Peyer's patch (tissue), 4 donors: ENCODE results near the gene DLL3. TPM values are rescaled to one million over a fixed set of nuclear protein-coding genes. Genes with fewer than 3 reads are reported as not detected.

ENCODE experiments used
- DNase-seq, 3 donors: peaks; one replicate each; pipeline ENCODE4 v3.0.0-alpha.2; 2017 to 2019
- H3K27ac ChIP-seq, 4 donors: fragments of 200-600 bp; sonication (generic); one replicate each; pipeline ENCODE4 v1.5.1; 2016 to 2019
- H3K27me3 ChIP-seq, 2 donors: fragments of 200-600 bp; sonication (generic); one replicate each; pipeline ENCODE4 v1.5.1; 2019
- H3K36me3 ChIP-seq, 3 donors: fragments of 200-600 bp; sonication (generic); one replicate each; pipeline ENCODE4 v1.5.1; 2016 to 2019
- H3K4me1 ChIP-seq, 4 donors: fragments of 200-600 bp; sonication (generic); one replicate each; pipeline ENCODE4 v1.5.1; 2016 to 2019
- H3K4me3 ChIP-seq, 4 donors: fragments of 200-600 bp; sonication (generic); 1 replicate in 3 of 4; 2 replicates in 1 of 4; pipeline ENCODE4 v1.5.1; 2016 to 2019; ENCODE audit warnings: mild to moderate bottlenecking in 1 of 4
- H3K9me3 ChIP-seq, 4 donors: fragments of 200-600 bp; sonication (generic); one replicate each; pipeline ENCODE4 v1.5.1; 2016 to 2019; ENCODE audit warnings: mild to moderate bottlenecking in 1 of 4
- CTCF ChIP-seq, 6 experiments: fragments of 450-650 bp in 4 of 6; fragments of 200-600 bp in 2 of 6; sonication (generic) in 1 of 6; IDR thresholded peaks; one replicate each; pipeline ENCODE4 v1.5.1; 2017 to 2019; ENCODE audit warnings: antibody characterized with exemption in 6 of 6, mild to moderate bottlenecking in 3 of 6, moderate library complexity in 1 of 6
- POLR2A ChIP-seq, 2 donors: fragments of 450-650 bp; IDR thresholded peaks; one replicate each; pipeline ENCODE4 v1.5.1; 2017; ENCODE audit warnings: antibody characterized with exemption in 2 of 2, mild to moderate bottlenecking in 2 of 2, moderate library complexity in 2 of 2
- total RNA-seq, 4 donors: library from RNA; depleted of rRNA; stranded (reverse); fragments of >200 nt; gene quantifications; one replicate each; pipeline ENCODE4 v1.1.0, GENCODE V29; 2016

Gene DLL3
- total RNA-seq, 4 donors from 2014 or later = 0.47 to 0.67 TPM; not detected in 2

- no peak overlapping the region for H3K4me3 ChIP-seq
- DNase-seq = no peak
- peaks cover 0 to 6% (median 0%) of the 10 kb centered on the region in 4 donors for H3K4me1 ChIP-seq
- H3K36me3 ChIP-seq = no peaks in the 10 kb centered on the region
- H3K27me3 ChIP-seq = no peaks in the 10 kb centered on the region
- TF ChIP-seq CTCF (IDR thresholded peaks at IDR 0.05) (no peak), POLR2A (IDR thresholded peaks at IDR 0.05) (no peak)
- no peak overlapping the region for H3K27ac ChIP-seq
- H3K9me3 ChIP-seq = no peaks in the 10 kb centered on the region
Measured at GRCh38 chr19:39550197-39550596, 51.5 kb downstream of the DLL3 start.

GRCh38 chr19:39553082-39553652 is 54.4 kb downstream of the DLL3 start:
- no peaks in the 10 kb centered on the region for H3K27me3 ChIP-seq

GRCh38 chr19:39554701-39555311 is 56.1 kb downstream of the DLL3 start:
- no peaks in the 10 kb centered on the region for H3K9me3 ChIP-seq
- TF ChIP-seq POLR2A (IDR thresholded peaks at IDR 0.05) = no peak
- no peak for TF ChIP-seq CTCF (IDR thresholded peaks at IDR 0.05)

More at GRCh38 chr19:39553082-39553652, 54.4 kb downstream of the DLL3 start:
- no peaks in the 10 kb centered on the region for H3K9me3 ChIP-seq
- no peak for DNase-seq
- TF ChIP-seq CTCF (IDR thresholded peaks at IDR 0.05) (no peak), POLR2A (IDR thresholded peaks at IDR 0.05) (no peak)
- no peak overlapping the region for H3K27ac ChIP-seq
- no peaks in the 10 kb centered on the region for H3K36me3 ChIP-seq
- H3K4me1 ChIP-seq = peaks cover 0 to 10% (median 0%) of the 10 kb centered on the region in 4 donors
- H3K4me3 ChIP-seq = no peak overlapping the region

GRCh38 chr19:39555883-39556282 is 57.1 kb downstream of the DLL3 start:
- Histone ChIP-seq H3K4me3 (no peak overlapping the region), H3K36me3 (no peaks in the 10 kb centered on the region), H3K27ac (no peak overlapping the region), H3K27me3 (no peaks in the 10 kb centered on the region), H3K9me3 (no peaks in the 10 kb centered on the region), H3K4me1 (peaks cover 0 to 10% (median 0%) of the 10 kb centered on the region in 4 donors)
- no peak for DNase-seq
- TF ChIP-seq CTCF (IDR thresholded peaks at IDR 0.05) (no peak), POLR2A (IDR thresholded peaks at IDR 0.05) (no peak)

More at GRCh38 chr19:39554701-39555311, 56.1 kb downstream of the DLL3 start:
- no peaks in the 10 kb centered on the region for H3K36me3 ChIP-seq
- no peaks in the 10 kb centered on the region for H3K27me3 ChIP-seq
- H3K4me3 ChIP-seq = no peak overlapping the region
- no peak overlapping the region for H3K27ac ChIP-seq
- no peak for DNase-seq
- H3K4me1 ChIP-seq = peaks cover 0 to 10% (median 0%) of the 10 kb centered on the region in 4 donors

Other genes with a start within 250 kb of the DLL3 start
- gene IFNL2, start 230.6 kb upstream of the DLL3 start, total RNA-seq = not detected
- not detected for gene IFNL1, start 202.5 kb upstream of the DLL3 start, total RNA-seq
- gene LRFN1, start 178.1 kb upstream of the DLL3 start, total RNA-seq = under 1 TPM in 3 of 4 donors, not detected in 1; 0.18 to 0.95 (median 0.80) TPM
- 100 to 1,000 TPM in 1 of 4 donors, 1 to 10 TPM in 2, not detected in 1; 3.2 to 131 (median 8.6) TPM for gene GMFG, start 162.9 kb upstream of the DLL3 start, total RNA-seq
- gene SAMD4B, start 156.5 kb upstream of the DLL3 start, total RNA-seq = 100 to 1,000 TPM in 2 of 4 donors, 10 to 100 TPM in 2; 69.0 to 126 (median 91.8) TPM
- 10 to 100 TPM; 22.2 to 47.3 (median 37.7) TPM for gene PAF1, start 107.8 kb upstream of the DLL3 start, total RNA-seq
- 10 to 100 TPM; 25.4 to 52.8 (median 41.0) TPM for gene MED29, start 107.6 kb upstream of the DLL3 start, total RNA-seq
- gene ZFP36, start 92.1 kb upstream of the DLL3 start, total RNA-seq = 100 to 1,000 TPM; 183 to 682 (median 309) TPM
- gene PLEKHG2, start 86.3 kb upstream of the DLL3 start, total RNA-seq = 10 to 100 TPM in 3 of 4 donors, 1 to 10 TPM in 1; 7.7 to 42.1 (median 16.1) TPM
- 1,000 to 10,000 TPM in 1 of 4 donors, 100 to 1,000 TPM in 3; 443 to 1,406 (median 686) TPM for gene RPS16, start 63.0 kb upstream of the DLL3 start, total RNA-seq
- gene SUPT5H, start 53.4 kb upstream of the DLL3 start, total RNA-seq = 100 to 1,000 TPM in 3 of 4 donors, 10 to 100 TPM in 1; 98.4 to 173 (median 160) TPM
- 10 to 100 TPM; 25.4 to 61.1 (median 33.2) TPM for gene TIMM50, start 18.1 kb upstream of the DLL3 start, total RNA-seq
- gene SELENOV, start 16.2 kb downstream of the DLL3 start, total RNA-seq = not detected
- gene EID2B, start 33.9 kb downstream of the DLL3 start, total RNA-seq = 1 to 10 TPM in 2 of 4 donors, under 1 TPM in 1, not detected in 1; 0.35 to 1.7 (median 1.1) TPM
- 10 to 100 TPM in 1 of 4 donors, 1 to 10 TPM in 3; 7.1 to 12.4 (median 8.8) TPM for gene EID2, start 41.2 kb downstream of the DLL3 start, total RNA-seq
- gene LGALS13, start 103.6 kb downstream of the DLL3 start, total RNA-seq = not detected
- not detected for gene LGALS16, start 157.0 kb downstream of the DLL3 start, total RNA-seq
- gene LGALS14, start 205.5 kb downstream of the DLL3 start, total RNA-seq = not detected
- not detected for gene CLC, start 239.1 kb downstream of the DLL3 start, total RNA-seq